ENCODE measurements around the gene DENND2C. TPM values are rescaled to one million over a fixed set of nuclear protein-coding genes. Genes with fewer than 3 reads are reported as not detected.

Gene DENND2C
- total RNA-seq, 1 experiment from 2014 or later: 3.6 TPM

DNA sequence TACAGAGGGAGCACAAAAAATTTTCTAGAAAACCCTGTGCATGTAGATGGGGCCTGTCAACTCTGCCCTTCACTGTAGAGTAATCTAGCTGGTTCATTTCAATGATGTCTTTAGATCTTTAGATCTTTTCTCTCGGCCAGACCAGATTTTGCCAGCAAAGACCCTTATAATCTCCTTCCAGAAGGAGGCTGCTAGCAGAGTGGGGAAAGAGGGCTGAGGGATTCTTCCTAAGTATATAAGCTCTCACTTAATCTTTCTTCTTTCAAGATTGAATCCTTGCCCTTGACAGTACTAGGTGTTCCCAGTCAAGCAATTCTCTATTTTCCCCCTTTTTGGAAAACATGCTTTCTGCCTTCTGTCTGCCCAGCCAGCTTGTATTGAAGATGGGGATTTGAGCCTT lies 122.8 kb downstream of the DENND2C start:
- Histone ChIP-seq H2BK20ac (ENCODE audit: low read depth, low read length, poor library complexity, severe bottlenecking) (no peak overlapping the region), H2BK12ac (ENCODE audit: insufficient read length, low read depth, low read length) (no peak overlapping the region), H2BK5ac (ENCODE audit: insufficient read length, low read length) (no peak overlapping the region), H3K9ac (ENCODE audit: extremely low read depth, insufficient read length, low read length) (no peak overlapping the region), H3K27me3 (ENCODE audit: insufficient read depth, low read length) (no peaks in the 10 kb centered on the region), H3K23me2 (ENCODE audit: insufficient read length, low read depth, low read length, poor library complexity, severe bottlenecking) (no peaks in the 10 kb centered on the region), H3K14ac (ENCODE audit: insufficient read depth, low read length) (no peak overlapping the region), H2BK15ac (ENCODE audit: low read depth, low read length) (no peak overlapping the region), H3K18ac (ENCODE audit: insufficient read length, low read depth, low read length) (no peak overlapping the region), H4K8ac (replicated peaks; ENCODE audit: insufficient read length, low read depth, low read length) (no peak overlapping the region), H3T11ph (ENCODE audit: low read length) (no peak overlapping the region), H4K20me1 (ENCODE audit: control insufficient read depth, insufficient read depth, insufficient read length) (no peaks in the 10 kb centered on the region), H3K79me1 (ENCODE audit: insufficient read depth, low read depth, low read length, poor library complexity, severe bottlenecking) (no peaks in the 10 kb centered on the region), H4K5ac (ENCODE audit: insufficient read length, low read depth, low read length) (no peak overlapping the region), H3K79me2 (ENCODE audit: insufficient read depth, low read length) (no peaks in the 10 kb centered on the region), H2AFZ (ENCODE audit: low read length) (no peak overlapping the region), H3K4ac (ENCODE audit: low read depth, low read length) (no peak overlapping the region), H4K91ac (ENCODE audit: insufficient read length, low read depth, low read length) (no peak overlapping the region), H3K56ac (ENCODE audit: insufficient read length, low read depth, low read length) (no peak overlapping the region), H2AK5ac (ENCODE audit: insufficient read length, low read length) (no peak overlapping the region), H3K27ac (ENCODE audit: insufficient read length, low read depth, low read length) (no peak overlapping the region), H3K23ac (ENCODE audit: insufficient read length, low read depth, low read length) (no peak overlapping the region), H3K4me1 (ENCODE audit: insufficient read depth, low read length) (no peaks in the 10 kb centered on the region), H3K4me2 (ENCODE audit: insufficient read depth, insufficient read length, low read length) (no peak overlapping the region), H3K9me3 (ENCODE audit: control insufficient read depth, low read depth, low read length) (no peaks in the 10 kb centered on the region), H2BK120ac (ENCODE audit: low read depth, low read length, poor library complexity, severe bottlenecking) (no peak overlapping the region)
- H3K27me3 Mint-ChIP-seq (ENCODE audit: low read depth): peaks cover 2% of the 10 kb centered on the region; the same call in 1 of the 2 replicates
- no CpG with 5 or more reads among the region's 1 CpG for WGBS (ENCODE audit: extremely low coverage, insufficient read length, low lambda C conversion rate)
- H3K36me3 Mint-ChIP-seq (ENCODE audit: insufficient read depth in 1 of 3, low read depth in 3 of 3): no peaks in the 10 kb centered on the region
- H3K4me1 Mint-ChIP-seq: peaks cover 2 to 5% of the 10 kb centered on the region in 2 experiments; a peak in 2 of 4 replicates
- no peaks in the 10 kb centered on the region for H3K9me3 Mint-ChIP-seq
- no peak for TF ChIP-seq CTCF (conservative IDR thresholded peaks at IDR 0.05)
- no peak overlapping the region for H3K27ac Mint-ChIP-seq
- no peak overlapping the region for H3K4me3 Mint-ChIP-seq
- no peak for DNase-seq
